IMR-90 (cell line): ENCODE measurements around the gene TIMM29. TPM values are rescaled to one million over a fixed set of nuclear protein-coding genes. Genes with fewer than 3 reads are reported as not detected.
A peak's percentile ranks its signal among the peaks of the same experiment; 100 is the strongest.

Experiments
- ATAC-seq: fragments of 200-7000 bp; cut with Tn5 transposase; 2 replicates; pipeline ENCODE4 v1.9.1; 2020; ENCODE audit warnings: low read depth, mild to moderate bottlenecking, moderate library complexity
- BruUV-seq: library from RNA; stranded (reverse); fragments of 400-500 nt; replicated peaks from 2 replicates; lab custom pipeline; 2021; lab: Mats Ljungman, UMichigan
- CTCF ChIA-PET: fragments of 300-600 bp; formaldehyde crosslinking; extraction: SDS; loops from one replicate; lab custom pipeline; 2021; ENCODE audit warnings: antibody characterized with exemption; lab: Yijun Ruan, JAX
- POLR2A ChIA-PET: fragments of 300-600 bp; sonication (Branson Sonifier 250); formaldehyde crosslinking; loops from one replicate; lab custom pipeline; 2022; ENCODE audit warnings: antibody characterized with exemption; ENCODE audit not compliant: unreplicated experiment; lab: Charles Lee
- DNase-seq: peaks from one replicate; pipeline ENCODE4 v3.0.0; 2013
- H2AFZ ChIP-seq: replicated peaks from 2 replicates; pipeline ENCODE3; 2013; ENCODE audit warnings: low read length, mild to moderate bottlenecking; ENCODE audit not compliant: poor library complexity
- H2AK5ac ChIP-seq: 2 replicates; pipeline ENCODE4 v1.6.1; 2013; ENCODE audit warnings: low read depth, low read length, inconsistent platforms
- H2AK9ac ChIP-seq: replicated peaks from 2 replicates; pipeline ENCODE3; 2013; ENCODE audit warnings: mild to moderate bottlenecking, low read depth, low read length, moderate library complexity; ENCODE audit not compliant: poor library complexity
- H2BK120ac ChIP-seq: 2 replicates; pipeline ENCODE4 v1.6.1; 2013; ENCODE audit warnings: low read depth, low read length, inconsistent platforms
- H2BK15ac ChIP-seq: 3 replicates; pipeline ENCODE4 v1.6.1; 2013; ENCODE audit warnings: low read depth, low read length, inconsistent platforms
- H2BK20ac ChIP-seq: 2 replicates; pipeline ENCODE4 v1.6.1; 2013; ENCODE audit warnings: low read depth, mild to moderate bottlenecking, inconsistent platforms, low read length, moderate library complexity
- H2BK5ac ChIP-seq: 2 replicates; pipeline ENCODE4 v1.6.1; 2013; ENCODE audit warnings: mild to moderate bottlenecking, low read depth, low read length, inconsistent platforms; ENCODE audit not compliant: poor library complexity, severe bottlenecking
- H3K14ac ChIP-seq: replicated peaks from 2 replicates; pipeline ENCODE4 v1.6.1; 2013; ENCODE audit warnings: low read depth, low read length, inconsistent platforms
- H3K18ac ChIP-seq: 2 replicates; pipeline ENCODE4 v1.6.1; 2013; ENCODE audit warnings: low read depth, low read length, control low read depth
- H3K23ac ChIP-seq: 2 replicates; pipeline ENCODE4 v1.6.1; 2013; ENCODE audit warnings: low read depth, low read length, inconsistent platforms
- H3K27ac ChIP-seq: 2 replicates; pipeline ENCODE4 v1.5.1; 2013; ENCODE audit warnings: mild to moderate bottlenecking, control low read depth, low read length; ENCODE audit not compliant: insufficient read depth
- H3K27me3 ChIP-seq: 2 replicates; pipeline ENCODE4 v1.6.1; 2013; ENCODE audit warnings: low read length; ENCODE audit not compliant: control insufficient read depth, insufficient read depth
- H3K36me3 ChIP-seq: 2 replicates; pipeline ENCODE4 v1.6.1; 2013; ENCODE audit warnings: low read length, mixed read lengths; ENCODE audit not compliant: control insufficient read depth, insufficient read depth
- H3K4ac ChIP-seq: 2 replicates; pipeline ENCODE4 v1.6.1; 2013; ENCODE audit warnings: low read depth, low read length, inconsistent platforms
- H3K4me1 ChIP-seq: 2 replicates; pipeline ENCODE4 v1.6.1; 2013; ENCODE audit warnings: low read length, mixed read lengths; ENCODE audit not compliant: control insufficient read depth, insufficient read depth
- H3K4me2 ChIP-seq: 2 replicates; pipeline ENCODE4 v1.6.1; 2013; ENCODE audit warnings: low read depth, mild to moderate bottlenecking, control low read depth, low read length, moderate library complexity
- H3K4me3 ChIP-seq: 2 replicates; pipeline ENCODE4 v1.5.1; 2013; ENCODE audit warnings: low read depth, mild to moderate bottlenecking, control low read depth, low read length, moderate library complexity; ENCODE audit not compliant: insufficient read depth
- H3K56ac ChIP-seq: 2 replicates; pipeline ENCODE4 v1.6.1; 2013; ENCODE audit warnings: low read length, inconsistent platforms; ENCODE audit not compliant: insufficient read depth; ENCODE audit errors: extremely low read depth
- H3K79me1 ChIP-seq, 2 experiments: 2 replicates each; pipeline ENCODE4 v1.6.1; 2013; ENCODE audit warnings: low read length in 2 of 2, inconsistent platforms in 1 of 2, low read depth in 1 of 2
- H3K9ac ChIP-seq: 2 replicates; pipeline ENCODE4 v1.6.1; 2013; ENCODE audit warnings: low read depth, low read length, control low read depth
- H3K9me1 ChIP-seq: 2 replicates; pipeline ENCODE4 v1.6.1; 2013; ENCODE audit warnings: low read length, inconsistent platforms; ENCODE audit not compliant: insufficient read depth
- H3K9me3 ChIP-seq: 2 replicates; pipeline ENCODE4 v1.6.1; 2013; ENCODE audit warnings: low read length; ENCODE audit not compliant: control insufficient read depth, insufficient read depth
- H4K20me1 ChIP-seq: 2 replicates; pipeline ENCODE4 v1.6.1; 2013; ENCODE audit warnings: low read length, inconsistent platforms; ENCODE audit not compliant: insufficient read depth
- H4K5ac ChIP-seq: 2 replicates; pipeline ENCODE4 v1.6.1; 2013; ENCODE audit warnings: mild to moderate bottlenecking, low read depth, low read length, control low read depth
- H4K8ac ChIP-seq, 2 experiments: 2 replicates each; pipeline ENCODE4 v1.6.1; 2013; ENCODE audit warnings: low read depth in 2 of 2, low read length in 2 of 2, control low read depth in 1 of 2, inconsistent platforms in 1 of 2
- H4K91ac ChIP-seq: 2 replicates; pipeline ENCODE4 v1.6.1; 2013; ENCODE audit warnings: low read depth, low read length, inconsistent platforms; ENCODE audit not compliant: insufficient read depth
- CEBPB ChIP-seq: IDR thresholded peaks from 2 replicates; pipeline ENCODE4 v1.6.1; 2012; ENCODE audit warnings: low read depth, low read length, improper control_type of control experiment
- CHD1 ChIP-seq: IDR thresholded peaks from 2 replicates; pipeline ENCODE4 v1.6.1; 2012; ENCODE audit warnings: low read depth, low read length, improper control_type of control experiment
- CTCF ChIP-seq: conservative IDR thresholded peaks from 2 replicates; pipeline ENCODE4 v1.5.1; 2012; ENCODE audit warnings: mild to moderate bottlenecking, low read depth, low read length, improper control_type of control experiment
- FOS ChIP-seq: fragments of 150-350 bp; IDR thresholded peaks from 2 replicates; pipeline ENCODE4 v1.6.1; 2016; ENCODE audit warnings: low read depth, low read length
- MAFK ChIP-seq: IDR thresholded peaks from 2 replicates; pipeline ENCODE4 v1.6.1; 2012; ENCODE audit warnings: low read depth, low read length, improper control_type of control experiment
- MAZ ChIP-seq: IDR thresholded peaks from 2 replicates; pipeline ENCODE4 v1.6.1; 2012; ENCODE audit warnings: low read depth, mild to moderate bottlenecking, low read length, improper control_type of control experiment, moderate library complexity, borderline replicate concordance
- MXI1 ChIP-seq: IDR thresholded peaks from 2 replicates; pipeline ENCODE4 v1.6.1; 2012; ENCODE audit warnings: low read depth, mild to moderate bottlenecking, low read length, moderate library complexity, borderline replicate concordance
- RAD21 ChIP-seq: IDR thresholded peaks from 2 replicates; pipeline ENCODE4 v1.6.1; 2012; ENCODE audit warnings: low read length, improper control_type of control experiment
- RCOR1 ChIP-seq: IDR thresholded peaks from 2 replicates; pipeline ENCODE4 v1.6.1; 2012; ENCODE audit warnings: mild to moderate bottlenecking, low read length, improper control_type of control experiment; ENCODE audit not compliant: insufficient replicate concordance
- RFX5 ChIP-seq: IDR thresholded peaks from 2 replicates; pipeline ENCODE4 v1.8.0; 2012; ENCODE audit warnings: low read depth, mild to moderate bottlenecking, low read length, moderate library complexity
- SMC3 ChIP-seq: fragments of 150-350 bp; IDR thresholded peaks from 2 replicates; pipeline ENCODE4 v1.6.1; 2016; ENCODE audit warnings: low read depth, mild to moderate bottlenecking, antibody characterized with exemption, low read length, moderate library complexity
- WGBS, 2 experiments: methylation state at CpG; one replicate each; pipeline versions ENCODE4 v1.1.5 to v1.1.7; 2013; ENCODE audit warnings: missing lambda C conversion rate in 2 of 2; ENCODE audit not compliant: insufficient read length in 1 of 2; ENCODE audit errors: extremely low coverage in 2 of 2; 5-methylcytosine and 5-hydroxymethylcytosine counted together
- dilution Hi-C: fragments of 300-500 bp; cut with HindIII; formaldehyde crosslinking; loops from one replicate; pipeline ENCODE4 v1.14.3; 2018; ENCODE audit warnings: low sequenced_read_pairs; ENCODE audit not compliant: unreplicated experiment
- in situ Hi-C: fragments of 300-500 bp; cut with MboI; formaldehyde crosslinking; loops from 3 replicates; pipeline ENCODE4 v1.14.3; 2019; ENCODE audit warnings: low sequenced_read_pairs, inconsistent platforms, mixed read lengths
- intact Hi-C: fragments of 100-400 bp; cut with micrococcal nuclease; formaldehyde crosslinking; loops from 2 replicates; pipeline ENCODE4 v1.10.0; 2022
- polyA plus RNA-seq, 3 experiments: library from polyadenylated mRNA; depleted of rRNA; stranded (reverse); fragments of >200 nt; gene quantifications; 2 replicates each; pipeline ENCODE4 v1.2.3, GENCODE V29; 2012; ENCODE audit warnings: low replicate concordance in 1 of 3
- total RNA-seq: library from RNA; depleted of rRNA; stranded (reverse); fragments of >200 nt; gene quantifications from 2 replicates; pipeline ENCODE4 v1.2.3, GENCODE V29; 2012
- TF ChIP-seq, protein P1 (sequence below): fragments of 150-350 bp; IDR thresholded peaks from 2 replicates; pipeline ENCODE4 v1.6.1; 2016; ENCODE audit warnings: low read depth, mild to moderate bottlenecking, low read length, moderate library complexity, borderline replicate concordance

TIMM29 gene
- total and polyA plus RNA-seq, 2 of the 4 experiments (the other 2 are of a cell fraction) = 9.3 to 13.4 TPM

- Histone ChIP-seq H2AFZ (no peak overlapping the region), H3K14ac (no peak overlapping the region), H4K8ac (no peak overlapping the region), H3K4me3 (no peak overlapping the region), H2BK120ac (no peak overlapping the region), H3K4me2 (no peak overlapping the region), H3K56ac (no peak overlapping the region), H2AK5ac (no peak overlapping the region), H3K36me3 (peaks cover 60% of the 10 kb centered on the region), H3K4me1 (no peaks in the 10 kb centered on the region), H3K79me1 (peaks cover 4 to 11% of the 10 kb centered on the region in 2 experiments), H3K4ac (no peak overlapping the region), H2BK15ac (no peak overlapping the region), H3K9me1 (0 out of 2 replicates have a peak, but pooled peaks cover under 1% of the 10 kb centered on the region), H3K9me3 (no peaks in the 10 kb centered on the region), H2BK5ac (no peak overlapping the region), H4K5ac (no peak overlapping the region), H3K18ac (no peak overlapping the region), H3K23ac (no peak overlapping the region), H4K91ac (no peak overlapping the region), H3K27ac (no peak overlapping the region), H4K20me1 (0 out of 2 replicates have a peak, but pooled peaks cover 5% of the 10 kb centered on the region), H3K27me3 (no peaks in the 10 kb centered on the region), H2AK9ac (no peak overlapping the region), H3K9ac (no peak overlapping the region), H2BK20ac (no peak overlapping the region)
- POLR2A ChIA-PET = no interaction called here
- intact Hi-C loops = no loop called here
- dilution Hi-C loops = no loop called here
- no peak for TF ChIP-seq CTCF
- TF ChIP-seq RCOR1 = no peak
- TF ChIP-seq, protein P1, sequence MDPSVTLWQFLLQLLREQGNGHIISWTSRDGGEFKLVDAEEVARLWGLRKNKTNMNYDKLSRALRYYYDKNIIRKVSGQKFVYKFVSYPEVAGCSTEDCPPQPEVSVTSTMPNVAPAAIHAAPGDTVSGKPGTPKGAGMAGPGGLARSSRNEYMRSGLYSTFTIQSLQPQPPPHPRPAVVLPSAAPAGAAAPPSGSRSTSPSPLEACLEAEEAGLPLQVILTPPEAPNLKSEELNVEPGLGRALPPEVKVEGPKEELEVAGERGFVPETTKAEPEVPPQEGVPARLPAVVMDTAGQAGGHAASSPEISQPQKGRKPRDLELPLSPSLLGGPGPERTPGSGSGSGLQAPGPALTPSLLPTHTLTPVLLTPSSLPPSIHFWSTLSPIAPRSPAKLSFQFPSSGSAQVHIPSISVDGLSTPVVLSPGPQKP = no peak
- TF ChIP-seq MAZ = no peak
- TF ChIP-seq MAFK = no peak
- no peak for TF ChIP-seq RAD21
- no peak for TF ChIP-seq RFX5
- TF ChIP-seq CEBPB = no peak
- no peak for TF ChIP-seq CHD1
- no peak for TF ChIP-seq SMC3
- no peak for TF ChIP-seq FOS
- no peak for TF ChIP-seq MXI1
- CTCF ChIA-PET = no interaction called here
- WGBS, 2 experiments = 98% methylated on average over 9 of the region's 33 CpGs; no CpG with 5 or more reads in 1 of the 2 experiments
- no peak for ATAC-seq
- DNase-seq = no peak
- BruUV-seq = TSS peak; percentile 74
- in situ Hi-C loops = no loop called here
Measured at GRCh38 chr19:10921910-10922637, 6.5 kb upstream of the TIMM29 start.
